Gastroesophageal sphincter (tissue), 3 donors: ENCODE results near the gene NT5C3A.

Experiments
- CTCF ChIP-seq, 4 experiments: fragments of 200-600 bp in 2 of 4; fragments of 450-650 bp in 2 of 4; sonication (generic) in 1 of 4; IDR thresholded peaks; one replicate each; pipeline ENCODE4 v1.5.1; 2017 to 2019; ENCODE audit warnings: antibody characterized with exemption in 4 of 4, mild to moderate bottlenecking in 2 of 4, moderate library complexity in 2 of 4
- POLR2AphosphoS5 ChIP-seq: sonication (generic); formaldehyde crosslinking; IDR thresholded peaks from one replicate; pipeline ENCODE4 v1.6.1; 2017; ENCODE audit warnings: antibody characterized with exemption

GRCh38 chr7:33087356-33087755 lies 24.8 kb upstream of the NT5C3A start:
- TF ChIP-seq POLR2AphosphoS5 (no peak), CTCF (IDR thresholded peaks at IDR 0.05) (no peak)
